Measurements from ENCODE around the gene SCIN. TPM values are rescaled to one million over a fixed set of nuclear protein-coding genes. Genes with fewer than 3 reads are reported as not detected.

SCIN gene
- total and polyA plus RNA-seq, 2 donors (not counting 1 experiment from before 2014, with no cell fraction given): 0.49 to 0.97 TPM

DNA sequence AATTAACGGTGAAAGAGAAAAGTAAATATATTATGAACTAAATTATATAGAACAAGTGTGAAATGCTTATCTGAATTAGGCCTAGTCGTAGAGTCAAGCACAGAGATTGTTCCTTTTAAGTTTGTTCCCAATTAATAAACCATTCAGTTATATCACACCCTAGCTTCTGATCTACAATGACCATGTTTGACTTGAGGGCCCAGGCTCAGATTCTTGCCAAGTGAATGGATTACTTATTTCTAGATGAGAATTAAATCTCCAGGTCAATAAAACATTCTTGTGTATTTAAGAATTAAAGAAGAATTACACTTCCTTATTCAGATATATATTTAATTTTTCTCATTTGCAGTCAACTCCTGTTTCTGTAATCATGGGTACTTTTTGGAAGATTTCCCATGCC, 79.6 kb downstream of the SCIN start:
- H3K9me3 Mint-ChIP-seq (ENCODE audit: insufficient read depth): no peaks in the 10 kb centered on the region
- Histone ChIP-seq H3K79me2 (ENCODE audit: control insufficient read depth, insufficient read depth, low read length) (no peaks in the 10 kb centered on the region), H3K9ac (ENCODE audit: low read length) (no peak overlapping the region), H3K4me2 (replicated peaks; ENCODE audit: low read depth, low read length, poor library complexity, severe bottlenecking) (no peak overlapping the region), H3K4me3 (ENCODE audit: control extremely low read depth in 1 of 5, extremely low read depth in 1 of 5, insufficient read depth in 1 of 5, low read depth in 2 of 5, low read length in 4 of 5) (no peak overlapping the region), H3K27ac (ENCODE audit: low read length in 2 of 2) (no peak overlapping the region), H4K20me1 (ENCODE audit: control insufficient read depth, insufficient read depth, low read length, poor library complexity, severe bottlenecking) (no peaks in the 10 kb centered on the region), H2AFZ (ENCODE audit: insufficient read depth, low read depth, low read length, poor library complexity, severe bottlenecking) (no peak overlapping the region), H3K4me1 (ENCODE audit: control insufficient read depth in 2 of 2, insufficient read depth in 2 of 2, low read length in 2 of 2) (no peaks in the 10 kb centered on the region), H3K36me3 (replicated peaks in 1 of 2; ENCODE audit: control extremely low read depth in 1 of 2, control insufficient read depth in 1 of 2, extremely low read depth in 1 of 2, insufficient read depth in 2 of 2, low read length in 1 of 2) (no peaks in the 10 kb centered on the region), H3K9me3 (ENCODE audit: control extremely low read depth in 1 of 3, control insufficient read depth in 2 of 3, insufficient read depth in 1 of 3, low read length in 2 of 3) (no peaks in the 10 kb centered on the region), H3K27me3 (replicated peaks in 1 of 4; ENCODE audit: control extremely low read depth in 1 of 4, control insufficient read depth in 3 of 4, insufficient read depth in 4 of 4, low read length in 3 of 4) (no peaks in the 10 kb centered on the region)
- H3K27me3 Mint-ChIP-seq: peaks cover 3% of the 10 kb centered on the region
- TF ChIP-seq, protein P1, sequence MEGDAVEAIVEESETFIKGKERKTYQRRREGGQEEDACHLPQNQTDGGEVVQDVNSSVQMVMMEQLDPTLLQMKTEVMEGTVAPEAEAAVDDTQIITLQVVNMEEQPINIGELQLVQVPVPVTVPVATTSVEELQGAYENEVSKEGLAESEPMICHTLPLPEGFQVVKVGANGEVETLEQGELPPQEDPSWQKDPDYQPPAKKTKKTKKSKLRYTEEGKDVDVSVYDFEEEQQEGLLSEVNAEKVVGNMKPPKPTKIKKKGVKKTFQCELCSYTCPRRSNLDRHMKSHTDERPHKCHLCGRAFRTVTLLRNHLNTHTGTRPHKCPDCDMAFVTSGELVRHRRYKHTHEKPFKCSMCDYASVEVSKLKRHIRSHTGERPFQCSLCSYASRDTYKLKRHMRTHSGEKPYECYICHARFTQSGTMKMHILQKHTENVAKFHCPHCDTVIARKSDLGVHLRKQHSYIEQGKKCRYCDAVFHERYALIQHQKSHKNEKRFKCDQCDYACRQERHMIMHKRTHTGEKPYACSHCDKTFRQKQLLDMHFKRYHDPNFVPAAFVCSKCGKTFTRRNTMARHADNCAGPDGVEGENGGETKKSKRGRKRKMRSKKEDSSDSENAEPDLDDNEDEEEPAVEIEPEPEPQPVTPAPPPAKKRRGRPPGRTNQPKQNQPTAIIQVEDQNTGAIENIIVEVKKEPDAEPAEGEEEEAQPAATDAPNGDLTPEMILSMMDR (IDR thresholded peaks at IDR 0.05): no peak
- TF ChIP-seq EZH2 (IDR thresholded peaks at IDR 0.05; ENCODE audit: borderline replicate concordance, insufficient read depth, low read depth, low read length, poor library complexity, severe bottlenecking): no peak
- ATAC-seq (ENCODE audit: low read depth) (no peak), DNase-seq (no peak)
- ChIA-PET CTCF (no interaction called here), POLR2A (no interaction called here)
- no peak overlapping the region for H3K4me3 Mint-ChIP-seq
- H3K4me1 Mint-ChIP-seq: no peaks in the 10 kb centered on the region
- intact Hi-C loops (cut with micrococcal nuclease): no loop called here
- no CpG with 5 or more reads among the region's 2 CpGs for WGBS (ENCODE audit: insufficient coverage)
- no peak overlapping the region for H3K27ac Mint-ChIP-seq

DNA sequence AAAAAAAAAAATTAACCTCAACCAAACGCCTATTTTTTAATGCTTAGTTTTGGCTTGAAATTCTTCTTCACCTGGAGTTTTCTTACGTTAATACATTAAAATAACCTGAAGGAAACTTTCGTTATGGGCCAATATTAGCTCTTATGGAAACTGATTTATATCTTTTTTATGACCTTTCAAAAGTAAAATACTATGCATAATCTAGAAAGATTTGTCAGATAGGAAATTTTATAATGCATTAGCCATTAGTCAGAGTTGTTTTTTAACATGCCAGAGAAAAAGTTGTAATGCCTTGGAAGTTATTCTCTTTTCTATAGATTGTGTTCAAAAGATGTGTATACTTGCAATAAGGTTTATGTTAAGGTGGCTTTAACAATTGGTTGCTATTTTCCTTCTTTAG, 82.6 kb downstream of the SCIN start:
- Mint-ChIP-seq H3K27me3 (no peaks in the 10 kb centered on the region), H3K4me1 (no peaks in the 10 kb centered on the region), H3K9me3 (ENCODE audit: insufficient read depth) (no peaks in the 10 kb centered on the region), H3K4me3 (no peak overlapping the region), H3K27ac (no peak overlapping the region)
- Histone ChIP-seq H3K4me3 (ENCODE audit: control extremely low read depth in 1 of 5, extremely low read depth in 1 of 5, insufficient read depth in 1 of 5, low read depth in 2 of 5, low read length in 4 of 5) (no peak overlapping the region), H3K27ac (ENCODE audit: low read length in 2 of 2) (no peak overlapping the region), H3K4me2 (replicated peaks; ENCODE audit: low read depth, low read length, poor library complexity, severe bottlenecking) (no peak overlapping the region), H3K9me3 (ENCODE audit: control extremely low read depth in 1 of 3, control insufficient read depth in 2 of 3, insufficient read depth in 1 of 3, low read length in 2 of 3) (no peaks in the 10 kb centered on the region), H4K20me1 (ENCODE audit: control insufficient read depth, insufficient read depth, low read length, poor library complexity, severe bottlenecking) (no peaks in the 10 kb centered on the region), H3K79me2 (ENCODE audit: control insufficient read depth, insufficient read depth, low read length) (no peaks in the 10 kb centered on the region), H3K9ac (ENCODE audit: low read length) (no peak overlapping the region), H3K36me3 (replicated peaks in 1 of 2; ENCODE audit: control extremely low read depth in 1 of 2, control insufficient read depth in 1 of 2, extremely low read depth in 1 of 2, insufficient read depth in 2 of 2, low read length in 1 of 2) (no peaks in the 10 kb centered on the region), H2AFZ (ENCODE audit: insufficient read depth, low read depth, low read length, poor library complexity, severe bottlenecking) (no peak overlapping the region), H3K4me1 (ENCODE audit: control insufficient read depth in 2 of 2, insufficient read depth in 2 of 2, low read length in 2 of 2) (no peaks in the 10 kb centered on the region), H3K27me3 (replicated peaks in 1 of 4; ENCODE audit: control extremely low read depth in 1 of 4, control insufficient read depth in 3 of 4, insufficient read depth in 4 of 4, low read length in 3 of 4) (no peaks in the 10 kb centered on the region)
- TF ChIP-seq, protein P1 (IDR thresholded peaks at IDR 0.05): no peak
- no peak for TF ChIP-seq EZH2 (IDR thresholded peaks at IDR 0.05; ENCODE audit: borderline replicate concordance, insufficient read depth, low read depth, low read length, poor library complexity, severe bottlenecking)
- ChIA-PET POLR2A (no interaction called here), CTCF (interaction anchor here (0.7 to 1.0 kb wide), 2 partner anchors 188 to 610 kb away, joined by 4 to 5 read pairs; no protein-coding TSS in a partner anchor)
- no CpG with 5 or more reads among the region's 3 CpGs for WGBS (ENCODE audit: insufficient coverage)
- DNase-seq (no peak), ATAC-seq (ENCODE audit: low read depth) (no peak)
- intact Hi-C loops (cut with micrococcal nuclease): no loop called here
